GM19193 (cell line): ENCODE results near the gene CPXM2.

ENCODE experiments used
- POLR2A ChIP-seq: IDR thresholded peaks from 4 replicates; pipeline ENCODE4 v1.6.1; 2011; ENCODE audit not compliant: insufficient read depth, insufficient read length; ENCODE audit errors: extremely low read depth

The CPXM2 gene

DNA sequence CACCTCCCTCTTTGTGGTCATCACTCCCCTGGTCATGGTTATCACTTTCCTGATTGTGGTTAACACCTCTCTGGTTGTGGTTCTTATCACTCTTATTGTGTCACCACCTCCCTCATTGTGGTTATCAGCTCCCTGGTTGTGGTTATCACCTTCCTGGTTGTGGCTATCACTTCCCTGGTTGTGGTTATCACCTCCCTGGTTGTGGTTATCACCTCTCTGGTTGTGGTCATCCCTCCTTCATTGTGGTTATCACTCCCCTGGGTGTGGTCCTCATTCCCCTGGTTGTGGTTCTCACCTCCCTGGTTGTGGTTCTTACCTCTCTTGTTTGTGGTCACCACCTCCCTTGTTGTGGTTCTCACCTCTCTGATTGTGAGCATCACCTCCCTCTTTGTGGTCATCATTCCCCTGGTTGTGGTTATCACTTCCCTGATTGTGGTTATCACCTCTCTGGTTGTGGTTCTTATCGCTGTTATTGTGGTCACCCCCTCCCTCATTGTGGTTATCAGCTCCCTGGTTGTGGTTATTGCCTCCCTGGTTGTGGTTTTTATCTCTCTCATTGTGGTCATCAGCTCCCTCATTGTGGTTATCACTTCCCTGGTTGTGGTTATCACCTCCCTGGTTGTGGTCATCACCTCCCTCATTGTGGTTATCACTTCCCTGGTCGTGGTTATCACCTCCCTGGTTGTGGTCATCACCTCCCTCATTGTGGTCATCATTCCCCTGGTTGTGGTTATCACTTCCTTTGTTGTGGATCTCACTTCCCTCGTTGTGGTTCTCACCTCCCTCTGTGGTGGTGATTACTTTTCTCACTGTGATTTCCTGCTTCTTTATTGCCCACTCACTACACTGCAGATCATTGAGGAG, 118.7 kb downstream of the CPXM2 start:
- TF ChIP-seq POLR2A = no peak

GRCh38 chr10:123771877-123772644, 119.5 kb downstream of the CPXM2 start:
- no peak for TF ChIP-seq POLR2A

GRCh38 chr10:123769647-123770046, 122.0 kb downstream of the CPXM2 start:
- no peak for TF ChIP-seq POLR2A

GRCh38 chr10:123766761-123767160, 124.8 kb downstream of the CPXM2 start:
- no peak for TF ChIP-seq POLR2A

DNA sequence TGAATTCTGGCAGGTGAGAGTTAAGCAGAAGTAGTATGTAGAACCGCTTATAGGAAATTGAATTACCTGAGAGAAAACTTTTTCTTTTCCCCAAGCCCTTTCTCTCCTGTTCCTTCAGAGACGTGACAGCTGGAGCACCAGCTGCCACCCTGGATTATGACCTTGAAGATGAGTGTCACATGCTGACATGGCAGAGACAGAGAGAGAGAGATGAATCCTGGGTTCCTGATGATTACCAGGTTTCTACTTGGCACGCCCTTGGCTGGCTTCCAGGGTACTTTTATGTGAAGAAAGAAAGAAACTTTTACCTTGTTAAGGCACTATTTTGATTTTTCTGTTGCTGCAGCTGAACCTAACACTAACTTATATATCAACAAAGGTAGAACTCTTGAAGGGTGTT, 125.6 kb downstream of the CPXM2 start:
- no peak for TF ChIP-seq POLR2A

DNA sequence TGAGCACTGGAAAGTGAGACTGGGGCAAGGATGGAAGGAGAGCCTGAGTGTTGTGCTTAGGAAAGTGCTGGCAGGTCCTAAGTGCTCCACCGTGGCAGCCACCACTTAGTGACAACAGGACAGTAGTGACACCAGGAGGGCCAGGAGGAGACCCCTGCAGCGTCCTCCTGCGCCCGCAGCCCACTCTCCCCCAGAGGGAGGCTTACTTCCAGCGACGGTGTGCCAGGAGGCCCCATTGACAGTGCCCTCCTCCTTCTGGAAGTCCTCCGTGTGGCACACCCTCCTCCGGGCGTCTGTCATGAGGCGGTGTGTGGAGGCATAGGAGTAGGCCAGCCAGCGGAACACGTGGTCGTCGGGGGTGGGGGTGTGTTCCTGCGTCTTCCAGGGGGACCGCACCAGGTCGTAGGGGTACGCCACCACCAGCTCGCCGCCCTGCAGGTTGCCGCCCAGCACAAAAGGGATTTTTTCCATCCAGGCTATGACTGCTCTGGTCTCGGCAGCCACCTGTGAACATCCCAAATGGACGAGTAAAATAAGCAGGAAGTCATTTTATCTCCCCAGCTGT, 129.9 kb downstream of the CPXM2 start:
- TF ChIP-seq POLR2A = no peak

DNA sequence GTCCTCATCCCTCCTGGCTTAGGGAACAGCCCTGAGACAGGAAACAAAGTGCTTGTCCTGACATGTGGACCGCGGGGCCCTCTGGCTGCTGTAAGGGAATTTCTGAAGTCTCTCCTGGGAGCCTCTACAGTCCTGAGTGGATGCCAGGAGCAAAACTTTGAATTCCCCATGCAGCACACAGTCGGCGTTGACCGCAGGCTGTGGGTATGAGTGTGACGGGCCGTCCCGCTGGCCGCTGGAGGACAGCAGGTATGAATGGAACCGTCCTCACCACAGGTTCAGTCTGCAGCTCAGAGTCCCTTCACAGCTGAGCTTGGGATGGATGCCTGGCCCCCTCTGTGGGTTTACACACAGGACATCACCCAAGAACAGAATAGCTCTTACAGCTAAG, 130.6 kb downstream of the CPXM2 start:
- no peak for TF ChIP-seq POLR2A

GRCh38 chr10:123760356-123761037, 131.1 kb downstream of the CPXM2 start:
- no peak for TF ChIP-seq POLR2A

DNA sequence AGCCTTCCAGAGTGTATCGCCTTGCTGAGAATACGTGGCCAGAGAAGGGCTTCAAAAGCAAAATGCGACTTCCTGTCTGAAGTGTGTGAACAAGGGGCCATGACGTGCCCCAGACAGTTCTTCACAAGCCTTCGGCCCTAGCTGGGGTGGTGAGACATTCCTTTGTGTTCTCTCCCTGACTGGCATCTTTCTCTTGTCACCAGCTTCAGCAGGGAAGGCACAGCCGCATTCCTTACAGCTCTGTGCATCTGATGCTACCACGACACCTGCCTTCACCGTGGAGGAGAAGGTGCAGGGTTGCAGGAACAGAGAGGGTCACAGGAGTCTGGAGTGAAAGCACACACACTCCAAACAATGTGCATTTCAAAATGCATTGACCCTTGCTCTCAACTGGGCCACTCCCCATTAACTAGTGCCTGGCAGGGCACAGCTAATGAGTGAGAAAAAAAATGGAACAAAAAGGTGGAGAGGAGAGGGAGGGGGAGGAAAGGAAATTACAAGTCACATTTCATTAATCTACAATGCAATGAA, 132.0 kb downstream of the CPXM2 start:
- TF ChIP-seq POLR2A = no peak

DNA sequence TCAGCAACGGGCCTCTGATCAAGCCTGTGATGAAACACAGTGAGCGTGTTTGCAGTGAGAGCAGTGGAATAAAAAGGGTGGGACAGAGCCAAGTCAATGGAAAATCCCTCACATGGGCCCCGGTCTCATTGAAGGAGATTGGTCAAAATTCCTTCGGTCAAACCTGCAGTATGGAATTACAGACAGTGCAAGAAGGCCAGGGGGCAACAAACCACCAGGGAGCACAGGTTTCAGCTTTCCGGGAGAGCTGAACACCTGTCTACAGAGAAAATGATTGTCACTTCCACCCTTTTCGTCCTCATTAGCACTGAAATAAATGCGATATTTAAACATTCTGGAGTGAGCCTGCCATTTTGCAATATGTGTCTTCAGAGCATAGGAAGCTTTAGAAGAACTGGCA, 132.6 kb downstream of the CPXM2 start:
- no peak for TF ChIP-seq POLR2A

- TF ChIP-seq POLR2A = no peak
Measured at GRCh38 chr10:123757853-123758252, 133.8 kb downstream of the CPXM2 start.

GRCh38 chr10:123755061-123755460, 136.5 kb downstream of the CPXM2 start:
- TF ChIP-seq POLR2A = no peak

GRCh38 chr10:123754123-123754522, 137.5 kb downstream of the CPXM2 start:
- no peak for TF ChIP-seq POLR2A

GRCh38 chr10:123751342-123752134, 140.1 kb downstream of the CPXM2 start:
- no peak for TF ChIP-seq POLR2A
